HG03060 (cell line): ENCODE data around the gene EMC10.

Source experiments
- ATAC-seq: cut with Tn5 transposase; IDR thresholded peaks from one replicate; pipeline ENCODE4 v1.9.1; 2021; ENCODE audit warnings: low read depth, moderate number of reproducible peaks; ENCODE audit not compliant: unreplicated experiment

Gene EMC10

GRCh38 chr19:50476907-50477238 is 566 bp downstream of the EMC10 start:
- ATAC-seq, result no peak

DNA sequence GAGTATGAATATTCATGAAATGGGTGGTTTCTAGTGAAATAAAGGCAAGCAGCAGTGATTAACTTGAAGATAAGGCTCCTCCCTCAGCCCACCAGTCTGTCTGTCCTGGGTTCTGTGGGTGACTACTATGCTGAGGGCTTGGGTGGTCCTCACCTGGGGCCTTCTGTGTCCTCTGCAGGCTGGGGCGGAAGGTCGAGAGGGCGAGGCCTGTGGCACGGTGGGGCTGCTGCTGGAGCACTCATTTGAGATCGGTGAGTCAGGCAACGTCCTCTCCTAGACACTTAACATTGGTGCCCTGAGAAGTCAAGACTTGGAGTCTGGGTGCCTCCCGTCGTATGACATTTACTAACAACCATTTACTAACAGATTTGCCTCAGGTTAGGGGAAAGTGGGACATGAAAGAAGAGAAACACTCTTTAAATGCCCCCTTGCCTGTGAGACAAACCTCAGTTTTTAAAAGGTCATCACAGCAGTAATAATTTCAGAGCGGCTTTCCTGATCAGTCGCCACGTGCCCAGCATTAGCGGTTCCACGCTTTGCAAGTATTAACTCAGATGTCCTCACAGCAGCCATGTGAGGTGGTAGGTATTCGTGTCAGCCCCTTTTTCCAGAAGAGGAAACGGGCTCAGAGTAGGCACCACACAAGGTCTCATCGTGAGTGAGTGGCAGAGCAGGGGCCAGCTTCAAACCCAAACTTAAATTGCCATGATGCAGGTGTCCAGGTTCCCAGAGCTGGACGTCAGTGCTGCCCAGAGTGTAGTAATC is 1.6 kb downstream of the EMC10 start:
- no peak for ATAC-seq

- no peak for ATAC-seq
Measured at GRCh38 chr19:50478901-50479715, 2.8 kb downstream of the EMC10 start.

DNA sequence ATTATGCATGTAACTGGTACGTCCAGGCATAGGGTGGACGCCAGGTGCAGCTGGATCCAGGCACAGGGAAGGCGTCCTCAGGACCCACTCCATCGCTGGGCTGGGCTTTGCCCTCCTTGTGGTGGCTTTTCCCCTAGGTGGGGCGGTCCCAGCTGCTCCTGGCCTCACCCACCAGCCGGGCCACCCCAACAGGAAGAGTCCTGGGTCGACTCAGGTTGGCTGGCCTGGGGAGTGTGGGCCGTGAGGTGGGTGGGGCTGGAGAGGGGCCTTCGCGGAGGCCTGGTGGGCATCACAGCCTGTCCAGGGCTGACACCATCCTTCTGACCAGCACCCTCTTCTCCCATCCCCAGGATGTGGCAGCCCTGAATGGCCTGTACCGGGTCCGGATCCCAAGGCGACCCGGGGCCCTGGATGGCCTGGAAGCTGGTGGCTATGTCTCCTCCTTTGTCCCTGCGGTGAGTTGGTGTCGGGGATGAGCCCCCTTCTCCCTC is 3.5 kb downstream of the EMC10 start:
- no peak for ATAC-seq

DNA sequence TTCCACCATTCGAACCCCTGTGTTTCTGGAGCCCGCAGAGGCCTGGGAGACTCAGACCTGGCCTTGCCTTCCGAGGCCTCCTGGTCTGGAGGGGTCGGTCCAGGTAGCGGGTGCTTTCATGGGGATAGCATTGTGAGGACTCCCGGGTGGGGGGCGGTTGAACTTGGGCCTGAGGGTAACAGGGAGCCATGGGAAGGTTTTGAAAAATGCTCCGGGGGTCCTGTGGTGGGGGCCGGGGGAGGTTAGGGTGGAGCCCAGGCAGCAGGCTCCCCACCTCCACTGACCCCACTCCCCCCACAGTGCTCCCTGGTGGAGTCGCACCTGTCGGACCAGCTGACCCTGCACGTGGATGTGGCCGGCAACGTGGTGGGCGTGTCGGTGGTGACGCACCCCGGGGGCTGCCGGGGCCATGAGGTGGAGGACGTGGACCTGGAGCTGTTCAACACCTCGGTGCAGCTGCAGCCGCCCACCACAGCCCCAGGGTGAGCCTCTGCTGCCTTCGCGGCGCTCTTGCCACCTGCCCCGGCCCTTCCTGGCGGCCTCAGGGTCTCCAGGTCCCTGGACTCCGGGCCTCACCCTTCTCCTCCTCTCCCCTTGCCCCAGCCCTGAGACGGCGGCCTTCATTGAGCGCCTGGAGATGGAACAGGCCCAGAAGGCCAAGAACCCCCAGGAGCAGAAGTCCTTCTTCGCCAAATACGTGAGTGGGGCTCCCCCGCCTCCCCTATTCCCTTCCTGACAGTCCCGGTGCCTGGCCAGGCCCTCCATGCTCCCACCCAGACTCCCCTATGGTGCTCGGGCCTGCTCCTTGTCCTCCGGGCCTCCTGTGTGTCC is 4.2 kb downstream of the EMC10 start:
- no peak for ATAC-seq

GRCh38 chr19:50481351-50482149 is 5.2 kb downstream of the EMC10 start:
- no peak for ATAC-seq

DNA sequence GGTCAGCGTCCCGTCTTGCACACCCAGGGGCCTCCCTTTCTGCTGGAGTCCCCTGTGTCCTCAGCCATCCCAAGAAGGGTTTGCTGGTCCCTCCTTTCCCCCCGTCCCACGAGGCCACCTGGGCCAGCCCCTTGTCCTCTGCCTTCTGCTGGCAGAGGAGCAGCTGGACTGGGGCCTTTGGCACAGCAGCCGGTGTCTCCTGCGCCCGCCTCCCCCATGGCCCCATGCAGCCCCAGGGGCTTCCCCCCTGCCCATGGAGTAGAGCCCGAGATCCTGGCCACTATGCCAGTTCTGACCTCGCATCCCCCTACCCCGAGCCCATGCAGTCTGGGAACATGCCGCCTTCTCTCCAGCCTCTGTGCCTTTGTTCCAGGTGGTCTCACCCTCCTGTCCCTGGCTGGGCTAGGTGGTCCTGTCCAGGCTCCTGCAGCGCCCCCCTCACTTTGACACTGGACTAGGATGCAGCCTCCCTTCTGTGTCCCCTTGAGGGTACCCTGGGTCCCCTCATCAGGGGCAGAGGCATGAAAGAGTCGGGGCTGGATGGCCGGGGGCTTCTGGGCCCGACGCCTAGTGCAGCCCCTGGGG is 6.1 kb downstream of the EMC10 start:
- ATAC-seq, result no peak

DNA sequence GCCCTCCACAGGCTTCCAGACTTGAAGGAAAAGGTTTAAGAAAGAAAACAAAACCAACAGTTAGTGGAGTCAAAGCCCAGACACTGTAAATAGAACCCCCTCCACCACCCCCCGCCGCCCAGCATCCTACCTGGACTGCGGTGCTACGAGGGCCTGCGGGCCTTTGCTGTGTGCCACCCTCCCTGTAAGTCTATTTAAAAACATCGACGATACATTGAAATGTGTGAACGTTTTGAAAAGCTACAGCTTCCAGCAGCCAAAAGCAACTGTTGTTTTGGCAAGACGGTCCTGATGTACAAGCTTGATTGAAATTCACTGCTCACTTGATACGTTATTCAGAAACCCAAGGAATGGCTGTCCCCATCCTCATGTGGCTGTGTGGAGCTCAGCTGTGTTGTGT is 6.6 kb downstream of the EMC10 start:
- no peak for ATAC-seq

DNA sequence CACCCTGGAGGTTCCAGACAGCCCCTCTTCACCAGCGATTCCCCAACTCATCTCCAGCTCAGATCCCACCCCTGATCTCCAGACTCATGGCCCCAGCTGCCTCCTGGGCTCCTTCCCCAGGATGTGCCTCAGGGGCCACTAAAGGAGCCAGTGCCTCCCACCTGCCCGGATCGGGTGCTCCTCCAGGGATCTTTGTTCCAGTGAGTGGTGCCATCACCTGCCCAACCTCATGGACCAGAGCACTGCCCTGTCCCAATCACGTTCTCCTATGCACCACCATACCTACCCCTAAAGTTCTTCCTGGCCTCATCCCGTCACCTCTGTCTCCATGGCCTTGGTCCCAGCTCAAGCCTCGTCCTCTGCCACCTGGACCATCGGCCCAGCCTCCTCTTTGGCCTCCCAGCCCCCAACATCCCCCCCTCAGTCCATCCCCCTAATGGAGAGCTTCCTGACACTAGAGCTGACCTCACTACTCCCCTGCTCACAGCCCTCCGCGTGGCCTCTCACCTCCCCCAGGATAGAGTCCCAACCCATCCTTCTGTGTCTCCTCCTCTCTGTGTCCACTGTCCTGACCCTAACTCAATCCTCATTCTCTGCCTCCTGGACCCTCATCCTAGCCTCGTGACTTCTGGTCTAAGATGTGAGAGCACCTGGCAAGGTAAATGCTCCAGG is 9.1 kb downstream of the EMC10 start:
- ATAC-seq, result no peak

- ATAC-seq, result no peak
Measured at GRCh38 chr19:50486823-50487515, 10.7 kb downstream of the EMC10 start.

DNA sequence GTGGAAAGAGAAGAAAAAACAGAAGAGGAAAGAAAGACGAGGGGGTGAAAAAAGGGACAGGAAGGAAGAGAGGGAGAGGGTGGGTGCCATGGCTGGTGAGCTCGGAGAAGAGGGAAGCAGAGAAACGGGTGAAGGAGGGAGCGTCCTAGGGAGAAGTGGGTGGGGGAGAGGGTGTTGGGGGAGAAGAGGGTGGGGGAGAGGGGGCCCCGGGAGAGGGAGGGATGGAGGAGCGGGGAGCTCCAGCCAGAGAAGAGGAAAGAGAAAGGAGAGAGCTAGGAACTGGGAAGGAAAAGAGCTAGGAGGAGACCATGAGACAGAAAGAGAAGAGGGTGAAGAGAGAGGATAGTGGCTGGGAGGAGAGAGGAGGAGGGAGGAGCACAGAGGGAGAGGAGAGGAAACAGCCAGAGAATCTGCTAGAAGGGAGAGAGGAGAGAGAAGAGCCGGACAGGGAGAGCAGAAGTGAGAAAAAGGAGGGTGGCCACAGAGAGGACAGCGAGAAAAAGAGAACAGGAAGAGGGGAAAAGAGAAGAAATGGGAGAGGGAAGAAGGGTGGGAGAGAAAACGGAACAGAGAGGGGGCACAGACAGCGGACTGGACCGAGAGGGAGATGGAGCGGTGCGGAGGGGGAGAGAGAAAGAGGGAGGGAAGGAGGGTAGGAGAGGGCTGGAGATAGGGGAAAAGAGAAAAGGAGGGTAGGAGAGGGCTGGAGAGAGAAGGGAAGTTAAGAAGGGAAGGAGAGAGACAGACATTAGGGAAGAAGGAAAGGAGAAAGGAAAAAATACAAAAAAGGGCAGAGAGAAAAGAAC is 12.3 kb downstream of the EMC10 start:
- no peak for ATAC-seq

DNA sequence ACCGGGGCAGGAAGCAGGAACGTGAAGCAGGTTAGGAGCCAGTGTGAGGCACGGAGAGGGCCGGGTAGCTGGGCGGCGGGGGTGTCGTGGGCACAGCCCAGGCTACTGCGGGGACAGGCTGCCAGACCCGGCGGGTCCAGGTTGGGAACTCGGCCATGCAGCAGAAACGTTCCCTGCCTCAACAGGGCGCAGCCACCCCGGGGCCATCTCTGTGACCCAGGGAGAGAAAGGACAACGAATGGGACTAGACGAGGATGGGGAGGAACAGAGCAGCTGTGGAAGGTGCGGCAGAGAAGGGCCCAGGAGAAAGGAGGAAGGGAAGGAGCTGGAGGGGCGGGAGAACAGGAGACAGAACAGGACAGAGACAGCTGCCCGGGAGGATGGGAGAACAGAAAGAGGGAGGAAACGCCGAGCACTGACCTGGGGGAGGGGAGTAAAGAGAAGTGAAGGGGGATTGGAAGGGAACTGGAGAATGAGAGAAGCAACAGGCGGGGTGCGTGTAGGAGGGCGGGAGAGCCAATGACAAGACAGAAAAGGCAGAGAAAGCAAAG is 13.2 kb downstream of the EMC10 start:
- no peak for ATAC-seq

GRCh38 chr19:50490411-50490811 is 14.1 kb downstream of the EMC10 start:
- ATAC-seq, result no peak

GRCh38 chr19:50490991-50491472 is 14.7 kb downstream of the EMC10 start:
- ATAC-seq, result no peak

- no peak for ATAC-seq
Measured at GRCh38 chr19:50492303-50493052, 16.2 kb downstream of the EMC10 start.

- ATAC-seq, result no peak
Measured at GRCh38 chr19:50493171-50493570, 16.9 kb downstream of the EMC10 start.
